ENCODE results near the gene ALCAM.

Gene ALCAM

GRCh38 chr3:105398437-105398836 is 31.7 kb downstream of the ALCAM start:
- TF ChIP-seq CTCF (IDR thresholded peaks at IDR 0.05): no peak

GRCh38 chr3:105399062-105399461 is 32.4 kb downstream of the ALCAM start:
- TF ChIP-seq CTCF (IDR thresholded peaks at IDR 0.05): no peak

- TF ChIP-seq CTCF (IDR thresholded peaks at IDR 0.05): no peak
These were observed 32.9 kb downstream of the ALCAM start for GRCh38 chr3:105399611-105400010.

GRCh38 chr3:105401254-105401653 is 34.5 kb downstream of the ALCAM start:
- no peak for TF ChIP-seq CTCF (IDR thresholded peaks at IDR 0.05)

GRCh38 chr3:105401691-105402149 is 35.0 kb downstream of the ALCAM start:
- TF ChIP-seq CTCF (IDR thresholded peaks at IDR 0.05): no peak

GRCh38 chr3:105402287-105402801 is 35.6 kb downstream of the ALCAM start:
- TF ChIP-seq CTCF (IDR thresholded peaks at IDR 0.05): no peak

GRCh38 chr3:105406268-105406667 is 39.6 kb downstream of the ALCAM start:
- no peak for TF ChIP-seq CTCF (IDR thresholded peaks at IDR 0.05)

GRCh38 chr3:105409364-105409763 is 42.7 kb downstream of the ALCAM start:
- no peak for TF ChIP-seq CTCF (IDR thresholded peaks at IDR 0.05)
